GM21526 (cell line): ENCODE data around the gene PPP2R5C.
A peak's percentile ranks its signal among the peaks of the same experiment; 100 is the strongest.

ENCODE experiments used
- ATAC-seq: cut with Tn5 transposase; IDR thresholded peaks from one replicate; pipeline ENCODE4 v1.9.1; 2021; ENCODE audit warnings: moderate library complexity; ENCODE audit not compliant: unreplicated experiment, low FRiP score

PPP2R5C gene

GRCh38 chr14:101836135-101836534 is 74.6 kb downstream of the PPP2R5C start:
- no peak for ATAC-seq

- no peak for ATAC-seq
These were observed 77.0 kb downstream of the PPP2R5C start for GRCh38 chr14:101838476-101838875.

- no peak for ATAC-seq
These were observed 77.7 kb downstream of the PPP2R5C start for GRCh38 chr14:101839236-101839635.

- no peak for ATAC-seq
These were observed 78.2 kb downstream of the PPP2R5C start for GRCh38 chr14:101839661-101840060.

GRCh38 chr14:101840649-101841369 is 79.3 kb downstream of the PPP2R5C start:
- no peak for ATAC-seq

GRCh38 chr14:101843038-101843437 is 81.5 kb downstream of the PPP2R5C start:
- no peak for ATAC-seq

GRCh38 chr14:101843665-101844064 is 82.2 kb downstream of the PPP2R5C start:
- ATAC-seq, result peak; percentile 56

- ATAC-seq, result no peak
These were observed 82.7 kb downstream of the PPP2R5C start for GRCh38 chr14:101844219-101844618.

GRCh38 chr14:101844751-101845150 is 83.2 kb downstream of the PPP2R5C start:
- no peak for ATAC-seq

GRCh38 chr14:101845496-101845895 is 84.0 kb downstream of the PPP2R5C start:
- no peak for ATAC-seq

- no peak for ATAC-seq
These were observed 84.4 kb downstream of the PPP2R5C start for GRCh38 chr14:101845896-101846295.

GRCh38 chr14:101849125-101849524 is 87.6 kb downstream of the PPP2R5C start:
- ATAC-seq, result peak; percentile 69

GRCh38 chr14:101849640-101850039 is 88.1 kb downstream of the PPP2R5C start:
- no peak for ATAC-seq

- ATAC-seq, result no peak
These were observed 89.7 kb downstream of the PPP2R5C start for GRCh38 chr14:101851183-101851582.

GRCh38 chr14:101851736-101852405 is 90.4 kb downstream of the PPP2R5C start:
- no peak for ATAC-seq

GRCh38 chr14:101852785-101853184 is 91.3 kb downstream of the PPP2R5C start:
- ATAC-seq, result no peak

- ATAC-seq, result no peak
These were observed 92.0 kb downstream of the PPP2R5C start for GRCh38 chr14:101853455-101854018.

GRCh38 chr14:101854366-101854765 is 92.9 kb downstream of the PPP2R5C start:
- no peak for ATAC-seq

GRCh38 chr14:101855958-101856357 is 94.4 kb downstream of the PPP2R5C start:
- no peak for ATAC-seq

GRCh38 chr14:101856536-101856935 is 95.0 kb downstream of the PPP2R5C start:
- no peak for ATAC-seq

- no peak for ATAC-seq
These were observed 95.7 kb downstream of the PPP2R5C start for GRCh38 chr14:101857226-101857625.
